WTC11 (cell line): Measurements from ENCODE around the gene C12orf56.

Experiments used
- ATF2 ChIP-seq: sonication (generic); formaldehyde crosslinking; IDR thresholded peaks from 2 replicates; pipeline ENCODE4 v1.8.1; 2022; ENCODE audit warnings: low read depth, missing genetic modification reagents, borderline replicate concordance
- CTCF ChIP-seq: fragments of 200-600 bp; IDR thresholded peaks from 2 replicates; pipeline ENCODE4 v1.8.0; 2022; ENCODE audit warnings: antibody characterized with exemption
- FOXP1 ChIP-seq: sonication (generic); formaldehyde crosslinking; IDR thresholded peaks from 2 replicates; pipeline ENCODE4 v1.8.0; 2022; ENCODE audit warnings: missing genetic modification reagents, mild to moderate bottlenecking, moderate library complexity, borderline replicate concordance
- FOXP4 ChIP-seq: sonication (generic); formaldehyde crosslinking; IDR thresholded peaks from 2 replicates; pipeline ENCODE4 v1.8.0; 2022; ENCODE audit warnings: mild to moderate bottlenecking, missing genetic modification reagents
- MAX ChIP-seq: sonication (generic); formaldehyde crosslinking; IDR thresholded peaks from 2 replicates; pipeline ENCODE4 v1.8.0; 2022; ENCODE audit warnings: mild to moderate bottlenecking, missing genetic modification reagents
- NR1H2 ChIP-seq: sonication (generic); formaldehyde crosslinking; IDR thresholded peaks from 2 replicates; pipeline ENCODE4 v1.9.0; 2021; ENCODE audit warnings: mild to moderate bottlenecking, moderate library complexity, missing genetic modification reagents
- NR2C2 ChIP-seq: sonication (generic); formaldehyde crosslinking; IDR thresholded peaks from 2 replicates; pipeline ENCODE4 v1.8.0; 2022; ENCODE audit warnings: mild to moderate bottlenecking, missing genetic modification reagents
- PREB ChIP-seq: sonication (generic); formaldehyde crosslinking; IDR thresholded peaks from 2 replicates; pipeline ENCODE4 v1.8.1; 2022; ENCODE audit warnings: mild to moderate bottlenecking, missing genetic modification reagents, moderate library complexity, borderline replicate concordance
- USF2 ChIP-seq: sonication (generic); formaldehyde crosslinking; IDR thresholded peaks from 2 replicates; pipeline ENCODE4 v1.8.1; 2023; ENCODE audit warnings: mild to moderate bottlenecking, missing genetic modification reagents, moderate library complexity
- ZBTB21 ChIP-seq: sonication (generic); formaldehyde crosslinking; IDR thresholded peaks from 2 replicates; pipeline ENCODE4 v1.8.1; 2023; ENCODE audit warnings: mild to moderate bottlenecking, missing genetic modification reagents, borderline replicate concordance
- ZNF512 ChIP-seq: sonication (generic); formaldehyde crosslinking; IDR thresholded peaks from 2 replicates; pipeline ENCODE4 v1.8.1; 2022; ENCODE audit warnings: missing genetic modification reagents, borderline replicate concordance
- ZNF532 ChIP-seq: fragments of 250-450 bp; sonication (Bioruptor Pico); IDR thresholded peaks from 2 replicates; pipeline ENCODE4 v1.9.0; 2021; ENCODE audit warnings: mild to moderate bottlenecking, borderline replicate concordance

GRCh38 chr12:64403707-64404469 lies 13.3 kb upstream of the C12orf56 start, which contains the start of gene XPOT:
- TF ChIP-seq ZBTB21 (no peak), ZNF512 (no peak), NR2C2 (CRISPR knock-in tag) (no peak), FOXP4 (CRISPR knock-in tag) (no peak), MAX (CRISPR knock-in tag) (no peak), ZNF532 (no peak), CTCF (no peak), FOXP1 (CRISPR knock-in tag) (no peak), PREB (CRISPR knock-in tag) (no peak), NR1H2 (CRISPR knock-in tag) (no peak), USF2 (CRISPR knock-in tag) (peak; percentile 74), ATF2 (CRISPR knock-in tag) (no peak)
